ENCODE data around the gene SP8.

GRCh38 chr7:20794676-20795075 is 8.0 kb upstream of the SP8 start:
- TF ChIP-seq, protein P1, sequence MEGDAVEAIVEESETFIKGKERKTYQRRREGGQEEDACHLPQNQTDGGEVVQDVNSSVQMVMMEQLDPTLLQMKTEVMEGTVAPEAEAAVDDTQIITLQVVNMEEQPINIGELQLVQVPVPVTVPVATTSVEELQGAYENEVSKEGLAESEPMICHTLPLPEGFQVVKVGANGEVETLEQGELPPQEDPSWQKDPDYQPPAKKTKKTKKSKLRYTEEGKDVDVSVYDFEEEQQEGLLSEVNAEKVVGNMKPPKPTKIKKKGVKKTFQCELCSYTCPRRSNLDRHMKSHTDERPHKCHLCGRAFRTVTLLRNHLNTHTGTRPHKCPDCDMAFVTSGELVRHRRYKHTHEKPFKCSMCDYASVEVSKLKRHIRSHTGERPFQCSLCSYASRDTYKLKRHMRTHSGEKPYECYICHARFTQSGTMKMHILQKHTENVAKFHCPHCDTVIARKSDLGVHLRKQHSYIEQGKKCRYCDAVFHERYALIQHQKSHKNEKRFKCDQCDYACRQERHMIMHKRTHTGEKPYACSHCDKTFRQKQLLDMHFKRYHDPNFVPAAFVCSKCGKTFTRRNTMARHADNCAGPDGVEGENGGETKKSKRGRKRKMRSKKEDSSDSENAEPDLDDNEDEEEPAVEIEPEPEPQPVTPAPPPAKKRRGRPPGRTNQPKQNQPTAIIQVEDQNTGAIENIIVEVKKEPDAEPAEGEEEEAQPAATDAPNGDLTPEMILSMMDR (conservative IDR thresholded peaks at IDR 0.05), result no peak
- TF ChIP-seq EZH2 (IDR thresholded peaks at IDR 0.05; ENCODE audit: low read depth), result no peak

Measured in PC-9 (cell line).